Stimulated activated memory B cell treated with anti-CD40 and anti-IgM and Interleukin-4, amounts not matched to agents 10 μg/mL and 1 μg/mL and 100 μg/mL, for 72 hours (primary cell): ENCODE results near the gene EPHA7.

Source experiments
- ATAC-seq: fragments of 150-1000 bp; cut with Tn5 transposase; 2 replicates; pipeline ENCODE4 v1.10.0; 2021
- H3K27ac Mint-ChIP-seq: one replicate; pipeline ENCODE4 v1.8.0; 2022; ENCODE audit warnings: mild to moderate bottlenecking, mixed read lengths
- H3K27me3 Mint-ChIP-seq: one replicate; pipeline ENCODE4 v1.8.0; 2022; ENCODE audit warnings: mixed read lengths
- H3K36me3 Mint-ChIP-seq: one replicate; pipeline ENCODE4 v1.8.0; 2022; ENCODE audit warnings: mixed read lengths
- H3K4me1 Mint-ChIP-seq: one replicate; pipeline ENCODE4 v1.8.0; 2022; ENCODE audit warnings: mixed read lengths
- H3K4me3 Mint-ChIP-seq: one replicate; pipeline ENCODE4 v1.8.0; 2022; ENCODE audit warnings: mild to moderate bottlenecking, moderate library complexity, mixed read lengths
- H3K9me3 Mint-ChIP-seq: one replicate; pipeline ENCODE4 v1.8.0; 2022; ENCODE audit warnings: mixed read lengths

EPHA7 gene

GRCh38 chr6:93365445-93365844, 53.9 kb downstream of the EPHA7 start:
- Mint-ChIP-seq H3K27ac (no peak overlapping the region), H3K4me1 (no peaks in the 10 kb centered on the region), H3K9me3 (no peaks in the 10 kb centered on the region), H3K36me3 (no peaks in the 10 kb centered on the region), H3K27me3 (no peaks in the 10 kb centered on the region), H3K4me3 (no peak overlapping the region)
- no peak for ATAC-seq

- no peaks in the 10 kb centered on the region for H3K36me3 Mint-ChIP-seq
- H3K27ac Mint-ChIP-seq: no peak overlapping the region
- no peak overlapping the region for H3K4me3 Mint-ChIP-seq
Measured at GRCh38 chr6:93358435-93358834, 60.9 kb downstream of the EPHA7 start.

GRCh38 chr6:93352604-93353003, 66.8 kb downstream of the EPHA7 start:
- no peak overlapping the region for H3K27ac Mint-ChIP-seq
- no peak for ATAC-seq

More at GRCh38 chr6:93358435-93358834, 60.9 kb downstream of the EPHA7 start:
- Mint-ChIP-seq H3K4me1 (no peaks in the 10 kb centered on the region), H3K9me3 (peaks cover 2% of the 10 kb centered on the region), H3K27me3 (no peaks in the 10 kb centered on the region)
- no peak for ATAC-seq

GRCh38 chr6:93351222-93351621, 68.1 kb downstream of the EPHA7 start:
- H3K27me3 Mint-ChIP-seq: no peaks in the 10 kb centered on the region
- H3K36me3 Mint-ChIP-seq: no peaks in the 10 kb centered on the region
- no peaks in the 10 kb centered on the region for H3K4me1 Mint-ChIP-seq
- no peak overlapping the region for H3K27ac Mint-ChIP-seq
- H3K4me3 Mint-ChIP-seq: no peak overlapping the region
- peaks cover 3% of the 10 kb centered on the region for H3K9me3 Mint-ChIP-seq
- no peak for ATAC-seq

More at GRCh38 chr6:93352604-93353003, 66.8 kb downstream of the EPHA7 start:
- Mint-ChIP-seq H3K36me3 (no peaks in the 10 kb centered on the region), H3K9me3 (peaks cover 3% of the 10 kb centered on the region), H3K4me3 (no peak overlapping the region), H3K4me1 (no peaks in the 10 kb centered on the region), H3K27me3 (no peaks in the 10 kb centered on the region)

GRCh38 chr6:93350774-93351173, 68.6 kb downstream of the EPHA7 start:
- no peaks in the 10 kb centered on the region for H3K36me3 Mint-ChIP-seq
- H3K27ac Mint-ChIP-seq: no peak overlapping the region
- no peak overlapping the region for H3K4me3 Mint-ChIP-seq
- ATAC-seq: no peak
- no peaks in the 10 kb centered on the region for H3K27me3 Mint-ChIP-seq
- no peaks in the 10 kb centered on the region for H3K4me1 Mint-ChIP-seq
- peaks cover 3% of the 10 kb centered on the region for H3K9me3 Mint-ChIP-seq

- no peaks in the 10 kb centered on the region for H3K4me1 Mint-ChIP-seq
Measured at GRCh38 chr6:93344333-93344835, 75.0 kb downstream of the EPHA7 start.

GRCh38 chr6:93343476-93343875, 75.9 kb downstream of the EPHA7 start:
- Mint-ChIP-seq H3K27me3 (no peaks in the 10 kb centered on the region), H3K27ac (no peak overlapping the region), H3K4me1 (no peaks in the 10 kb centered on the region), H3K4me3 (no peak overlapping the region), H3K9me3 (no peaks in the 10 kb centered on the region), H3K36me3 (no peaks in the 10 kb centered on the region)
- ATAC-seq: no peak

More at GRCh38 chr6:93344333-93344835, 75.0 kb downstream of the EPHA7 start:
- Mint-ChIP-seq H3K9me3 (no peaks in the 10 kb centered on the region), H3K27ac (no peak overlapping the region), H3K36me3 (no peaks in the 10 kb centered on the region), H3K4me3 (no peak overlapping the region), H3K27me3 (no peaks in the 10 kb centered on the region)
- ATAC-seq: no peak

- H3K27ac Mint-ChIP-seq: no peak overlapping the region
Measured at GRCh38 chr6:93341900-93342613, 77.3 kb downstream of the EPHA7 start.

GRCh38 chr6:93337772-93338394, 81.5 kb downstream of the EPHA7 start:
- ATAC-seq: no peak
- no peaks in the 10 kb centered on the region for H3K4me1 Mint-ChIP-seq
- H3K9me3 Mint-ChIP-seq: no peaks in the 10 kb centered on the region
- H3K4me3 Mint-ChIP-seq: no peak overlapping the region
- H3K36me3 Mint-ChIP-seq: no peaks in the 10 kb centered on the region
- H3K27ac Mint-ChIP-seq: no peak overlapping the region
- no peaks in the 10 kb centered on the region for H3K27me3 Mint-ChIP-seq

More at GRCh38 chr6:93341900-93342613, 77.3 kb downstream of the EPHA7 start:
- ATAC-seq: no peak
- no peak overlapping the region for H3K4me3 Mint-ChIP-seq
- no peaks in the 10 kb centered on the region for H3K4me1 Mint-ChIP-seq
- H3K36me3 Mint-ChIP-seq: no peaks in the 10 kb centered on the region
- no peaks in the 10 kb centered on the region for H3K9me3 Mint-ChIP-seq
- no peaks in the 10 kb centered on the region for H3K27me3 Mint-ChIP-seq

GRCh38 chr6:93337014-93337413, 82.3 kb downstream of the EPHA7 start:
- Mint-ChIP-seq H3K4me1 (no peaks in the 10 kb centered on the region), H3K4me3 (no peak overlapping the region), H3K27me3 (no peaks in the 10 kb centered on the region), H3K9me3 (no peaks in the 10 kb centered on the region), H3K36me3 (no peaks in the 10 kb centered on the region), H3K27ac (no peak overlapping the region)
- ATAC-seq: no peak

- H3K36me3 Mint-ChIP-seq: no peaks in the 10 kb centered on the region
- H3K27me3 Mint-ChIP-seq: no peaks in the 10 kb centered on the region
- ATAC-seq: no peak
- no peak overlapping the region for H3K4me3 Mint-ChIP-seq
- H3K4me1 Mint-ChIP-seq: no peaks in the 10 kb centered on the region
- H3K27ac Mint-ChIP-seq: no peak overlapping the region
- no peaks in the 10 kb centered on the region for H3K9me3 Mint-ChIP-seq
Measured at GRCh38 chr6:93329301-93330000, 89.9 kb downstream of the EPHA7 start.

GRCh38 chr6:93327857-93328256, 91.5 kb downstream of the EPHA7 start:
- no peaks in the 10 kb centered on the region for H3K4me1 Mint-ChIP-seq
- no peak for ATAC-seq

GRCh38 chr6:93325761-93326160, 93.6 kb downstream of the EPHA7 start:
- Mint-ChIP-seq H3K27ac (no peak overlapping the region), H3K9me3 (no peaks in the 10 kb centered on the region), H3K4me3 (no peak overlapping the region), H3K36me3 (no peaks in the 10 kb centered on the region), H3K27me3 (no peaks in the 10 kb centered on the region), H3K4me1 (no peaks in the 10 kb centered on the region)
- no peak for ATAC-seq

More at GRCh38 chr6:93327857-93328256, 91.5 kb downstream of the EPHA7 start:
- no peak overlapping the region for H3K27ac Mint-ChIP-seq
- no peak overlapping the region for H3K4me3 Mint-ChIP-seq
- H3K36me3 Mint-ChIP-seq: no peaks in the 10 kb centered on the region
- H3K9me3 Mint-ChIP-seq: no peaks in the 10 kb centered on the region
- H3K27me3 Mint-ChIP-seq: no peaks in the 10 kb centered on the region

GRCh38 chr6:93323630-93324029, 95.7 kb downstream of the EPHA7 start:
- Mint-ChIP-seq H3K4me3 (no peak overlapping the region), H3K9me3 (no peaks in the 10 kb centered on the region), H3K27ac (no peak overlapping the region), H3K4me1 (no peaks in the 10 kb centered on the region), H3K27me3 (no peaks in the 10 kb centered on the region), H3K36me3 (no peaks in the 10 kb centered on the region)
- no peak for ATAC-seq

- Mint-ChIP-seq H3K9me3 (no peaks in the 10 kb centered on the region), H3K27me3 (no peaks in the 10 kb centered on the region), H3K4me3 (no peak overlapping the region), H3K36me3 (no peaks in the 10 kb centered on the region), H3K4me1 (no peaks in the 10 kb centered on the region), H3K27ac (no peak overlapping the region)
- no peak for ATAC-seq
Measured at GRCh38 chr6:93322651-93323050, 96.7 kb downstream of the EPHA7 start.
